GM23338 (cell line): ENCODE results near the gene PHF21A. TPM values are rescaled to one million over a fixed set of nuclear protein-coding genes. Genes with fewer than 3 reads are reported as not detected.

ENCODE experiments used
- ATAC-seq: fragments of 200-7000 bp; cut with Tn5 transposase; 3 replicates; pipeline ENCODE4 v1.9.1; 2020
- DNase-seq: peaks from one replicate; pipeline ENCODE4 v3.0.0-alpha.2; 2015; ENCODE audit warnings: low spot score
- H2AFZ ChIP-seq: fragments of 200-600 bp; sonication (generic); 2 replicates; pipeline ENCODE4 v1.8.0; 2016; ENCODE audit warnings: antibody characterized with exemption, mild to moderate bottlenecking, moderate library complexity
- H3F3A ChIP-seq: fragments of 200-600 bp; sonication (generic); replicated peaks from 2 replicates; pipeline ENCODE4 v1.8.0; 2017; ENCODE audit warnings: antibody characterized with exemption, mixed run types, low read depth
- H3K27ac ChIP-seq: fragments of 200-600 bp; sonication (generic); 2 replicates; pipeline ENCODE4 v1.6.1; 2016; ENCODE audit warnings: low read depth
- H3K27me3 ChIP-seq: fragments of 200-600 bp; sonication (generic); 2 replicates; pipeline ENCODE4 v1.8.0; 2016; ENCODE audit warnings: mild to moderate bottlenecking, mixed run types, moderate library complexity; ENCODE audit not compliant: insufficient read depth
- H3K36me3 ChIP-seq: fragments of 200-600 bp; sonication (generic); 2 replicates; pipeline ENCODE4 v1.8.0; 2016; ENCODE audit warnings: mild to moderate bottlenecking; ENCODE audit not compliant: insufficient read depth
- H3K4me1 ChIP-seq: fragments of 200-600 bp; sonication (generic); 2 replicates; pipeline ENCODE4 v1.8.0; 2016; ENCODE audit warnings: mild to moderate bottlenecking, moderate library complexity; ENCODE audit not compliant: insufficient read depth
- H3K4me2 ChIP-seq: fragments of 200-600 bp; sonication (generic); 2 replicates; pipeline ENCODE4 v1.7.1; 2017; ENCODE audit warnings: mixed run types
- H3K4me3 ChIP-seq: fragments of 200-600 bp; sonication (generic); 2 replicates; pipeline ENCODE4 v1.6.1; 2016; ENCODE audit warnings: mixed run types
- H3K79me2 ChIP-seq: fragments of 200-600 bp; sonication (generic); replicated peaks from 2 replicates; pipeline ENCODE4 v1.8.0; 2017; ENCODE audit warnings: mild to moderate bottlenecking; ENCODE audit not compliant: insufficient read depth
- H3K9me2 ChIP-seq: fragments of 200-600 bp; sonication (generic); 2 replicates; pipeline ENCODE4 v1.8.0; 2017; ENCODE audit not compliant: insufficient read depth
- H4K20me1 ChIP-seq: fragments of 200-600 bp; sonication (generic); replicated peaks from 2 replicates; pipeline ENCODE4 v1.8.0; 2017; ENCODE audit warnings: mild to moderate bottlenecking; ENCODE audit not compliant: insufficient read depth
- H3K27ac Mint-ChIP-seq: 2 replicates; pipeline ENCODE4 v1.8.0; 2020; ENCODE audit warnings: inconsistent platforms, mild to moderate bottlenecking, moderate library complexity, mixed read lengths
- H3K27me3 Mint-ChIP-seq: 3 replicates; pipeline ENCODE4 v1.8.0; 2022; ENCODE audit warnings: low read depth, mild to moderate bottlenecking, moderate library complexity, mixed read lengths, inconsistent platforms; ENCODE audit not compliant: insufficient read depth, poor library complexity
- H3K36me3 Mint-ChIP-seq: 3 replicates; pipeline ENCODE4 v1.8.0; 2021; ENCODE audit warnings: low read depth, mild to moderate bottlenecking, inconsistent platforms, moderate library complexity, mixed read lengths
- H3K4me1 Mint-ChIP-seq: 3 replicates; pipeline ENCODE4 v1.8.0; 2020; ENCODE audit warnings: mild to moderate bottlenecking, inconsistent platforms, mixed read lengths
- H3K4me3 Mint-ChIP-seq: 3 replicates; pipeline ENCODE4 v1.8.0; 2021; ENCODE audit warnings: moderate library complexity, mild to moderate bottlenecking, inconsistent platforms, mixed read lengths
- H3K9me3 Mint-ChIP-seq: 3 replicates; pipeline ENCODE4 v1.8.0; 2020; ENCODE audit warnings: moderate library complexity, mild to moderate bottlenecking, inconsistent platforms, mixed read lengths
- CREB1 ChIP-seq: fragments of 250-450 bp; sonication (Bioruptor Pico); IDR thresholded peaks from 2 replicates; pipeline ENCODE4 v1.5.0; 2020; ENCODE audit warnings: low read depth, mild to moderate bottlenecking, moderate library complexity
- EZH2phosphoT487 ChIP-seq: fragments of 200-600 bp; sonication (generic); IDR thresholded peaks from one replicate; pipeline ENCODE4 v1.8.1; 2018; ENCODE audit warnings: antibody characterized with exemption; ENCODE audit not compliant: unreplicated experiment
- POLR2AphosphoS5 ChIP-seq: IDR thresholded peaks from 2 replicates; pipeline ENCODE4 v1.6.1; 2016; ENCODE audit warnings: antibody characterized with exemption, low read depth
- ZNF114 ChIP-seq: fragments of 250-450 bp; sonication (Bioruptor Pico); IDR thresholded peaks from 2 replicates; pipeline ENCODE4 v1.5.0; 2020; ENCODE audit warnings: mild to moderate bottlenecking, moderate library complexity
- polyA plus RNA-seq: library from polyadenylated mRNA; unstranded; fragments of >200 nt; fragmentation: Nextera tagmentation; extraction: Ambion mirVana; gene quantifications from 2 replicates; pipeline ENCODE4 v1.2.1, GENCODE V29; 2016
- total RNA-seq: library from RNA; depleted of rRNA; stranded (reverse); fragments of >200 nt; shearing (Covaris generic); gene quantifications from 2 replicates; pipeline ENCODE4 v1.2.3, GENCODE V29; 2014

PHF21A gene
- total and polyA plus RNA-seq, 2 experiments from 2014 or later, result 21.7 to 23.6 TPM

- H3K27ac ChIP-seq, result peak overlapping the region; percentile 97
- H3K27me3 Mint-ChIP-seq, result peaks cover 9% of the 10 kb centered on the region
These were observed 647 bp upstream of the PHF21A start for GRCh38 chr11:46121724-46122477.

GRCh38 chr11:46120346-46121300, 631 bp downstream of the PHF21A start:
- H3K9me3 Mint-ChIP-seq, result no peaks in the 10 kb centered on the region; the same call in 2 of the 3 replicates
- H3K4me1 ChIP-seq, result peaks cover 18% of the 10 kb centered on the region
- no peaks in the 10 kb centered on the region for H3K36me3 Mint-ChIP-seq
- H3K4me1 Mint-ChIP-seq, result peaks cover 23% of the 10 kb centered on the region; the same call in 2 of the 3 replicates
- H3K9me2 ChIP-seq, result no peaks in the 10 kb centered on the region
- H3K27ac ChIP-seq, result peak overlapping the region; percentile 97
- 0 out of 2 replicates have a peak, but pooled peaks cover 3% of the 10 kb centered on the region for H3F3A ChIP-seq
- peak overlapping the region; percentile 96 for H3K27ac Mint-ChIP-seq
- H3K4me3 ChIP-seq, result peak overlapping the region; percentile 64
- peak; percentile 63 for ATAC-seq
- TF ChIP-seq POLR2AphosphoS5 (peak; percentile 9; the same call in 1 of the 2 replicates), ZNF114 (CRISPR knock-in tag) (no peak)
- H3K27me3 Mint-ChIP-seq, result peaks cover 10% of the 10 kb centered on the region
- H2AFZ ChIP-seq, result no peak overlapping the region
- peak overlapping the region; percentile 82 for H3K4me2 ChIP-seq
- DNase-seq, result peak; percentile 91
- peaks cover 39% of the 10 kb centered on the region for H3K79me2 ChIP-seq
- no peaks in the 10 kb centered on the region for H3K36me3 ChIP-seq
- H3K4me3 Mint-ChIP-seq, result peak overlapping the region; percentile 91
- no peaks in the 10 kb centered on the region for H3K27me3 ChIP-seq
- H4K20me1 ChIP-seq, result no peaks in the 10 kb centered on the region

More at GRCh38 chr11:46121724-46122477, 647 bp upstream of the PHF21A start:
- no peaks in the 10 kb centered on the region for H3K36me3 Mint-ChIP-seq
- peak overlapping the region; percentile 82 for H3K27ac Mint-ChIP-seq
- Histone ChIP-seq H3F3A (0 out of 2 replicates have a peak, but pooled peaks cover 3% of the 10 kb centered on the region), H3K4me3 (peak overlapping the region; percentile 95), H4K20me1 (no peaks in the 10 kb centered on the region), H3K4me2 (peak overlapping the region; percentile 94), H3K27me3 (no peaks in the 10 kb centered on the region), H3K79me2 (peaks cover 26% of the 10 kb centered on the region), H2AFZ (peak overlapping the region; percentile 87; the same call in 1 of the 2 replicates), H3K36me3 (no peaks in the 10 kb centered on the region), H3K4me1 (peaks cover 18% of the 10 kb centered on the region), H3K9me2 (no peaks in the 10 kb centered on the region)
- DNase-seq, result peak; percentile 95
- TF ChIP-seq ZNF114 (CRISPR knock-in tag), result no peak
- TF ChIP-seq CREB1 (CRISPR knock-in tag), result peak; percentile 31; the same call in 1 of the 2 replicates
- no peaks in the 10 kb centered on the region; the same call in 2 of the 3 replicates for H3K9me3 Mint-ChIP-seq
- peaks cover 21% of the 10 kb centered on the region; the same call in 2 of the 3 replicates for H3K4me1 Mint-ChIP-seq
- peak overlapping the region; percentile 89 for H3K4me3 Mint-ChIP-seq
- peak; percentile 15 for ATAC-seq

- Mint-ChIP-seq H3K27ac (peak overlapping the region; percentile 97), H3K36me3 (no peaks in the 10 kb centered on the region), H3K9me3 (no peaks in the 10 kb centered on the region; the same call in 2 of the 3 replicates), H3K4me3 (peak overlapping the region; percentile 92), H3K27me3 (peaks cover 11% of the 10 kb centered on the region), H3K4me1 (peaks cover 29% of the 10 kb centered on the region; the same call in 2 of the 3 replicates)
- ATAC-seq, result peak; percentile 4; the same call in 2 of the 3 replicates
- 0 out of 2 replicates have a peak, but pooled peaks cover 3% of the 10 kb centered on the region for H3F3A ChIP-seq
- peak overlapping the region; percentile 46 for H3K27ac ChIP-seq
- peak; percentile 60 for DNase-seq
- no peaks in the 10 kb centered on the region for H3K27me3 ChIP-seq
- no peaks in the 10 kb centered on the region for H3K9me2 ChIP-seq
- no peaks in the 10 kb centered on the region for H3K36me3 ChIP-seq
- H3K4me1 ChIP-seq, result peaks cover 18% of the 10 kb centered on the region
- peak overlapping the region; percentile 78 for H3K4me3 ChIP-seq
- H2AFZ ChIP-seq, result peak overlapping the region; percentile 3; the same call in 1 of the 2 replicates
- H3K4me2 ChIP-seq, result peak overlapping the region; percentile 79
- H3K79me2 ChIP-seq, result peaks cover 50% of the 10 kb centered on the region
- no peaks in the 10 kb centered on the region for H4K20me1 ChIP-seq
- no peak for TF ChIP-seq POLR2AphosphoS5
- TF ChIP-seq ZNF114 (CRISPR knock-in tag), result no peak
- no peak for TF ChIP-seq EZH2phosphoT487
These were observed 1.7 kb downstream of the PHF21A start for GRCh38 chr11:46119352-46120216.
